ENCODE measurements around the gene C19orf44.

DNA sequence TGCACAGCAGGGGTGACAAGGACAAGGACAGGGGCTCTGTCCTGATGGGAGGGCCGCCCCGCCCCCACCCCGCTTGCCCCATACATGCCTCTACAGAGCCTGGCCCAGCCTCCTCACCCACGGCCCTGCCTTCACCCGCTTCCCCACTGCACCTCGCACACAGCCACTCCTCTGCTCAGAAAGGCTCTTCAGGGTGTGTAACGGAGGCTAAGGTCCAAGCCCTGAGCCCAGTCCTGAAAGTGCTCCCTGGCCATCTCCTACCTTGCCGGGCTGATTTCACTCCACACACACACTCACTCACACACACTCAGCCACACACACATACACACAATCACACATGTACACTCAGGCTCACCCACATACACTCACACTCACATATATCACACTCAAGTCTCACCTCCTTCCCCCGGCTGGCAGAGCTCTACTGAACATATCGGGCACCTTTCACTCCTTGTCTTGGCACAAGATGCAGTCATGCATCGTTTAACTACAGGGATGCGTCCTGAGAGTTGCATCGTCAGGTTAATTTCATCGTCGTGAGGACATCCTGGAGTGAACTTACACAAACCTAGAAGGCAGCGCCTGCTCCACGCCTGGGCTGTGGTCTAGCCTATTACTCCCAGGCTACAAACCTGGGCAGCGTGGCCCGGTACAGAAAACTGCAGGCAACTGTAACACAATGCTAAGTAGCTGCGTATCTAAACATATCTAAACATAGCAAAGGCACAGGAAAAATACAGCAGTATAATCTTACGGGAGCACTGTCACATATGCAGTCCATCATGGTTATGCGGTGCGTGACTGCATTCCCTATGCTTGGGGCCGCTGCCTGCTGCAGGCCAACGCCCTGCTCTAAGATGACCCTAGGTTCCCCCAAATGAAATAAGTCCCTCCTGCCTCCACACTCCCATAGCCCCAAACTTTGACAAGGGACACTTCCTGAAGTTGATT, 37.5 kb upstream of the C19orf44 start:
- TF ChIP-seq, protein P1, sequence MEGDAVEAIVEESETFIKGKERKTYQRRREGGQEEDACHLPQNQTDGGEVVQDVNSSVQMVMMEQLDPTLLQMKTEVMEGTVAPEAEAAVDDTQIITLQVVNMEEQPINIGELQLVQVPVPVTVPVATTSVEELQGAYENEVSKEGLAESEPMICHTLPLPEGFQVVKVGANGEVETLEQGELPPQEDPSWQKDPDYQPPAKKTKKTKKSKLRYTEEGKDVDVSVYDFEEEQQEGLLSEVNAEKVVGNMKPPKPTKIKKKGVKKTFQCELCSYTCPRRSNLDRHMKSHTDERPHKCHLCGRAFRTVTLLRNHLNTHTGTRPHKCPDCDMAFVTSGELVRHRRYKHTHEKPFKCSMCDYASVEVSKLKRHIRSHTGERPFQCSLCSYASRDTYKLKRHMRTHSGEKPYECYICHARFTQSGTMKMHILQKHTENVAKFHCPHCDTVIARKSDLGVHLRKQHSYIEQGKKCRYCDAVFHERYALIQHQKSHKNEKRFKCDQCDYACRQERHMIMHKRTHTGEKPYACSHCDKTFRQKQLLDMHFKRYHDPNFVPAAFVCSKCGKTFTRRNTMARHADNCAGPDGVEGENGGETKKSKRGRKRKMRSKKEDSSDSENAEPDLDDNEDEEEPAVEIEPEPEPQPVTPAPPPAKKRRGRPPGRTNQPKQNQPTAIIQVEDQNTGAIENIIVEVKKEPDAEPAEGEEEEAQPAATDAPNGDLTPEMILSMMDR (conservative IDR thresholded peaks at IDR 0.05; ENCODE audit: low read length), result no peak
- TF ChIP-seq EZH2phosphoT487 (IDR thresholded peaks at IDR 0.05; ENCODE audit: borderline replicate concordance), result no peak
